HG03103 (cell line): ENCODE data around the gene CHST5.
A peak's percentile ranks its signal among the peaks of the same experiment; 100 is the strongest.

Experiments used
- ATAC-seq: cut with Tn5 transposase; IDR thresholded peaks from one replicate; pipeline ENCODE4 v1.9.1; 2021; ENCODE audit warnings: low read depth; ENCODE audit not compliant: unreplicated experiment

CHST5 gene

GRCh38 chr16:75535901-75536300, at the start of gene CHST5:
CHST5 (minus strand) TSS chr16:75536108; CDS start chr16:75530384, 5,724 bp downstream.
- no peak for ATAC-seq

- ATAC-seq, result peak; percentile 59
Observed at GRCh38 chr16:75584108-75584507, 48.2 kb upstream of the CHST5 start.

GRCh38 chr16:75579281-75579834, 43.5 kb upstream of the CHST5 start:
- ATAC-seq, result no peak

- ATAC-seq, result no peak
Observed at GRCh38 chr16:75578725-75579124, 42.8 kb upstream of the CHST5 start.

GRCh38 chr16:75578212-75578611, 42.3 kb upstream of the CHST5 start:
- ATAC-seq, result no peak

GRCh38 chr16:75576384-75576811, 40.5 kb upstream of the CHST5 start:
- peak; percentile 61 for ATAC-seq

- no peak for ATAC-seq
Observed at GRCh38 chr16:75575958-75576357, 40.0 kb upstream of the CHST5 start.

- no peak for ATAC-seq
Observed at GRCh38 chr16:75573955-75574354, 38.0 kb upstream of the CHST5 start.

- no peak for ATAC-seq
Observed at GRCh38 chr16:75572864-75573542, 37.1 kb upstream of the CHST5 start.

- ATAC-seq, result no peak
Observed at GRCh38 chr16:75570396-75571065, 34.6 kb upstream of the CHST5 start.

GRCh38 chr16:75567911-75568310, 32.0 kb upstream of the CHST5 start:
- ATAC-seq, result no peak

GRCh38 chr16:75566758-75567255, 30.9 kb upstream of the CHST5 start:
- ATAC-seq, result no peak

- peak; percentile 56 for ATAC-seq
Observed at GRCh38 chr16:75566040-75566757, 30.3 kb upstream of the CHST5 start, which contains the start of gene GABARAPL2. GABARAPL2 (plus strand) TSS chr16:75566379; CDS start chr16:75566487, 108 bp downstream.

GRCh38 chr16:75565640-75566039, 29.7 kb upstream of the CHST5 start:
- ATAC-seq, result peak; percentile 2

- ATAC-seq, result no peak
Observed at GRCh38 chr16:75559564-75560372, 23.9 kb upstream of the CHST5 start.

- no peak for ATAC-seq
Observed at GRCh38 chr16:75558846-75559401, 23.0 kb upstream of the CHST5 start.

- no peak for ATAC-seq
Observed at GRCh38 chr16:75556431-75556950, 20.6 kb upstream of the CHST5 start.

GRCh38 chr16:75555707-75556430, 20.0 kb upstream of the CHST5 start, which contains the start of gene TMEM231:
TMEM231 (minus strand) TSS chr16:75556252; CDS start chr16:75556209, 43 bp downstream.
- ATAC-seq, result peak; percentile 98

- no peak for ATAC-seq
Observed at GRCh38 chr16:75555213-75555706, 19.4 kb upstream of the CHST5 start.
